Endodermal cell (in vitro differentiated cells): ENCODE results near the gene KRTAP29-1. TPM values are rescaled to one million over a fixed set of nuclear protein-coding genes. Genes with fewer than 3 reads are reported as not detected.

Source experiments
- DNase-seq: peaks from one replicate; pipeline ENCODE4 v3.0.0-alpha.2; 2017
- H3K27ac ChIP-seq: 2 replicates; pipeline ENCODE4 v1.5.1; 2013; ENCODE audit warnings: mild to moderate bottlenecking, low read depth, low read length, moderate library complexity
- H3K27me3 ChIP-seq: 2 replicates; pipeline ENCODE4 v1.6.1; 2013; ENCODE audit warnings: mild to moderate bottlenecking, low read length, moderate library complexity; ENCODE audit not compliant: insufficient read depth, control insufficient read depth, poor library complexity, severe bottlenecking
- H3K36me3 ChIP-seq: 2 replicates; pipeline ENCODE4 v1.7.0; 2013; ENCODE audit warnings: mild to moderate bottlenecking, low read length, moderate library complexity; ENCODE audit not compliant: control insufficient read depth, insufficient read depth
- H3K4me1 ChIP-seq: one replicate; pipeline ENCODE4 v1.7.0; 2013; ENCODE audit warnings: low read length; ENCODE audit not compliant: control insufficient read depth, insufficient read depth
- H3K4me3 ChIP-seq: 2 replicates; pipeline ENCODE4 v1.5.1; 2013; ENCODE audit warnings: mild to moderate bottlenecking, low read length, moderate library complexity
- H3K9ac ChIP-seq: 2 replicates; pipeline ENCODE4 v1.6.1; 2013; ENCODE audit warnings: mild to moderate bottlenecking, low read length, moderate library complexity; ENCODE audit not compliant: poor library complexity, severe bottlenecking; ENCODE audit errors: extremely low read depth
- H3K9me3 ChIP-seq: 2 replicates; pipeline ENCODE4 v1.6.1; 2013; ENCODE audit warnings: mild to moderate bottlenecking, low read length, moderate library complexity; ENCODE audit not compliant: control insufficient read depth
- H3K27ac Mint-ChIP-seq: 2 replicates; pipeline ENCODE4 v1.8.0; 2020; ENCODE audit warnings: mixed read lengths
- H3K27me3 Mint-ChIP-seq: 2 replicates; pipeline ENCODE4 v1.8.0; 2021; ENCODE audit warnings: mild to moderate bottlenecking, mixed read lengths; ENCODE audit not compliant: insufficient read depth
- H3K36me3 Mint-ChIP-seq: 2 replicates; pipeline ENCODE4 v1.8.0; 2020; ENCODE audit warnings: low read depth, mixed read lengths
- H3K4me1 Mint-ChIP-seq: 2 replicates; pipeline ENCODE4 v1.8.0; 2020; ENCODE audit warnings: mixed read lengths
- H3K4me3 Mint-ChIP-seq: 2 replicates; pipeline ENCODE4 v1.8.0; 2020; ENCODE audit warnings: mild to moderate bottlenecking, moderate library complexity, mixed read lengths
- H3K9me3 Mint-ChIP-seq: 2 replicates; pipeline ENCODE4 v1.8.0; 2020; ENCODE audit warnings: mild to moderate bottlenecking, mixed read lengths
- CTCF ChIP-seq: fragments of 200-600 bp; sonication (generic); conservative IDR thresholded peaks from 2 replicates; pipeline ENCODE4 v1.5.0; 2021; ENCODE audit warnings: antibody characterized with exemption, mild to moderate bottlenecking
- WGBS, 2 experiments: methylation state at CpG; one replicate each; pipeline versions ENCODE4 v1.1.5 to v1.1.7; 2013; ENCODE audit warnings: missing lambda C conversion rate in 2 of 2, mixed read lengths in 1 of 2; ENCODE audit not compliant: insufficient coverage in 1 of 2, insufficient read length in 1 of 2; 5-methylcytosine and 5-hydroxymethylcytosine counted together
- total RNA-seq, 2 donors: library from RNA; stranded (reverse); fragmentation: NEBNext Ultra II Directional in 1 of 2; extraction: Animal tissue kit (Norgen Biotek cat#: 25700) in 1 of 2; gene quantifications; 2 replicates in 1 of 2; 3 replicates in 1 of 2; pipeline ENCODE4 v1.2.1, GENCODE V29; 2021

The KRTAP29-1 gene
- total RNA-seq, 2 donors from 2014 or later = not detected

- Mint-ChIP-seq H3K4me3 (no peak overlapping the region), H3K27ac (no peak overlapping the region), H3K9me3 (peaks cover 53% of the 10 kb centered on the region), H3K4me1 (peaks cover 2% of the 10 kb centered on the region), H3K27me3 (peaks cover 18% of the 10 kb centered on the region), H3K36me3 (no peaks in the 10 kb centered on the region)
- no peak overlapping the region for H3K27ac ChIP-seq
- TF ChIP-seq CTCF = no peak
- no peaks in the 10 kb centered on the region for H3K36me3 ChIP-seq
- no peak overlapping the region for H3K4me3 ChIP-seq
- peaks cover 27% of the 10 kb centered on the region for H3K9me3 ChIP-seq
- H3K4me1 ChIP-seq = peaks cover 3% of the 10 kb centered on the region
- no peak for DNase-seq
- WGBS, 2 experiments = 82 to 89% methylated on average over 1 to 2 of the region's 2 CpGs
- no peaks in the 10 kb centered on the region for H3K27me3 ChIP-seq
- H3K9ac ChIP-seq = no peak overlapping the region
Measured at GRCh38 chr17:41339571-41340172, 37.0 kb upstream of the KRTAP29-1 start.

- H3K4me1 ChIP-seq = peaks cover 4% of the 10 kb centered on the region
- no peak overlapping the region for H3K9ac ChIP-seq
- H3K27ac Mint-ChIP-seq = no peak overlapping the region
- peaks cover 50% of the 10 kb centered on the region for H3K9me3 Mint-ChIP-seq
- no peak overlapping the region for H3K27ac ChIP-seq
- no peaks in the 10 kb centered on the region for H3K36me3 Mint-ChIP-seq
- H3K4me3 Mint-ChIP-seq = no peak overlapping the region
- H3K4me3 ChIP-seq = no peak overlapping the region
- no peaks in the 10 kb centered on the region for H3K27me3 ChIP-seq
- no peaks in the 10 kb centered on the region for H3K36me3 ChIP-seq
- peaks cover 27% of the 10 kb centered on the region for H3K9me3 ChIP-seq
- 90 to 100% methylated on average over 5 of the region's 5 CpGs for WGBS, 2 experiments
- TF ChIP-seq CTCF = no peak
- peaks cover 18% of the 10 kb centered on the region for H3K27me3 Mint-ChIP-seq
- DNase-seq = no peak
- peaks cover 8% of the 10 kb centered on the region for H3K4me1 Mint-ChIP-seq
Measured at GRCh38 chr17:41338961-41339485, 36.4 kb upstream of the KRTAP29-1 start.

- no peaks in the 10 kb centered on the region for H3K36me3 Mint-ChIP-seq
- Histone ChIP-seq H3K27me3 (no peaks in the 10 kb centered on the region), H3K9ac (no peak overlapping the region), H3K4me1 (peaks cover 4% of the 10 kb centered on the region), H3K4me3 (no peak overlapping the region), H3K9me3 (no peaks in the 10 kb centered on the region), H3K36me3 (no peaks in the 10 kb centered on the region), H3K27ac (no peak overlapping the region)
- TF ChIP-seq CTCF = no peak
- no peak for DNase-seq
- WGBS, 2 experiments = 100% methylated on average over 1 of the region's 1 CpG
- no peak overlapping the region for H3K4me3 Mint-ChIP-seq
- no peak overlapping the region for H3K27ac Mint-ChIP-seq
- H3K4me1 Mint-ChIP-seq = peaks cover 16% of the 10 kb centered on the region
- H3K27me3 Mint-ChIP-seq = peaks cover 6% of the 10 kb centered on the region
- peaks cover 17% of the 10 kb centered on the region for H3K9me3 Mint-ChIP-seq
Measured at GRCh38 chr17:41335747-41336146, 33.1 kb upstream of the KRTAP29-1 start.
